Endothelial cell of umbilical vein (primary cell): ENCODE measurements around the gene ZNF684. TPM values are rescaled to one million over a fixed set of nuclear protein-coding genes. Genes with fewer than 3 reads are reported as not detected.

Source experiments
- BruUV-seq: library from RNA; stranded (reverse); fragments of 400-500 nt; replicated peaks from 2 replicates; lab custom pipeline; 2021; lab: Mats Ljungman, UMichigan
- CTCF ChIA-PET: fragments of 300-600, 350-600 bp; sonication (Branson Sonifier 250); formaldehyde crosslinking; loops from one replicate; lab custom pipeline; 2021; ENCODE audit warnings: antibody characterized with exemption, inconsistent platforms; lab: Charles Lee
- POLR2A ChIA-PET: fragments of 300-600, 350-600 bp; sonication (Branson Sonifier 250); formaldehyde crosslinking; loops from one replicate; lab custom pipeline; 2021; ENCODE audit warnings: antibody characterized with exemption, inconsistent platforms; lab: Charles Lee
- DNase-seq: peaks from one replicate; pipeline ENCODE4 v3.0.0-alpha.2; 2011; ENCODE audit warnings: low read depth, low spot score
- FAIRE-seq: peaks from 2 replicates; lab custom pipeline; 2011; peaks lifted over from hg19 to GRCh38; lab: Jason Lieb, UNC
- H2AFZ ChIP-seq: 2 replicates; pipeline ENCODE4 v1.6.0; 2012; ENCODE audit warnings: low read depth, low read length, control low read depth, inconsistent platforms
- H3K27ac ChIP-seq: 2 replicates; pipeline ENCODE4 v1.5.1; 2011; ENCODE audit warnings: low read depth, mild to moderate bottlenecking, control low read depth, low read length, moderate library complexity; ENCODE audit not compliant: insufficient read depth
- H3K27me3 ChIP-seq, 2 experiments: 2 replicates each; pipeline versions ENCODE4 v1.6.0 to v1.6.1; 2011; ENCODE audit warnings: low read length in 2 of 2, mixed read lengths in 1 of 2; ENCODE audit not compliant: control insufficient read depth in 2 of 2, insufficient read depth in 2 of 2
- H3K36me3 ChIP-seq, 2 experiments: 2 replicates in 1 of 2; 3 replicates in 1 of 2; pipeline ENCODE4 v1.5.1; 2011; ENCODE audit warnings: low read length in 2 of 2, mild to moderate bottlenecking in 1 of 2, moderate library complexity in 1 of 2; ENCODE audit not compliant: control insufficient read depth in 2 of 2, insufficient read depth in 2 of 2; ENCODE audit errors: extremely low read depth in 1 of 2
- H3K4me1 ChIP-seq: 3 replicates; pipeline ENCODE4 v1.5.1; 2011; ENCODE audit warnings: mild to moderate bottlenecking, low read length; ENCODE audit not compliant: control insufficient read depth, insufficient read depth; ENCODE audit errors: extremely low read depth
- H3K4me2 ChIP-seq: 2 replicates; pipeline ENCODE4 v1.6.1; 2011; ENCODE audit warnings: low read length, control low read depth, mixed read lengths; ENCODE audit not compliant: insufficient read depth
- H3K4me3 ChIP-seq, 3 experiments: fragments of 200-600 bp in 1 of 3; sonication (generic), shearing (Covaris generic) in 1 of 3; replicated peaks in 1 of 3; 2 replicates each; pipeline ENCODE4 v1.5.1; 2011 to 2016; ENCODE audit warnings: control low read depth in 3 of 3, low read length in 3 of 3, mild to moderate bottlenecking in 2 of 3, inconsistent platforms in 1 of 3, low read depth in 1 of 3, moderate library complexity in 1 of 3; ENCODE audit not compliant: insufficient read depth in 1 of 3
- H3K79me2 ChIP-seq: 2 replicates; pipeline ENCODE4 v1.6.0; 2012; ENCODE audit warnings: low read length, inconsistent platforms; ENCODE audit not compliant: control insufficient read depth, insufficient read depth
- H3K9ac ChIP-seq: replicated peaks from 2 replicates; pipeline ENCODE3; 2011; ENCODE audit warnings: low read length, control low read depth; ENCODE audit not compliant: insufficient read depth; ENCODE audit errors: extremely low read depth
- H3K9me1 ChIP-seq: replicated peaks from 3 replicates; pipeline ENCODE4 v1.6.0; 2011; ENCODE audit warnings: mild to moderate bottlenecking, low read length; ENCODE audit not compliant: control insufficient read depth, insufficient read depth; ENCODE audit errors: extremely low read depth
- H3K9me3 ChIP-seq: replicated peaks from 2 replicates; pipeline ENCODE4 v1.5.1; 2012; ENCODE audit warnings: low read length, inconsistent platforms; ENCODE audit not compliant: control insufficient read depth, insufficient read depth
- H4K20me1 ChIP-seq: replicated peaks from 2 replicates; pipeline ENCODE3; 2011; ENCODE audit warnings: mild to moderate bottlenecking, low read length; ENCODE audit not compliant: control insufficient read depth, insufficient read depth; ENCODE audit errors: extremely low read depth
- CTCF ChIP-seq, 2 donors: IDR thresholded peaks; 1 replicate in 1 of 2; 2 replicates in 1 of 2; pipeline ENCODE4 v1.5.1; 2011; ENCODE audit warnings: low read length in 2 of 2, mild to moderate bottlenecking in 2 of 2, moderate library complexity in 2 of 2, control low read depth in 1 of 2, inconsistent platforms in 1 of 2, low read depth in 1 of 2; ENCODE audit not compliant: insufficient read depth in 1 of 2; ENCODE audit errors: extremely low read depth in 1 of 2
- EZH2 ChIP-seq: IDR thresholded peaks from 2 replicates; pipeline ENCODE4 v1.6.1; 2012; ENCODE audit warnings: borderline replicate concordance, low read depth, mild to moderate bottlenecking, moderate library complexity, low read length, inconsistent platforms; ENCODE audit not compliant: severe bottlenecking
- FOS ChIP-seq: IDR thresholded peaks from 2 replicates; pipeline ENCODE4 v1.6.1; 2011; ENCODE audit warnings: mild to moderate bottlenecking, low read length, moderate library complexity, borderline replicate concordance; ENCODE audit not compliant: insufficient read depth
- GATA2 ChIP-seq: IDR thresholded peaks from 2 replicates; pipeline ENCODE4 v1.7.0; 2011; ENCODE audit warnings: low read depth, mild to moderate bottlenecking, moderate library complexity, mixed read lengths, low read length; ENCODE audit not compliant: insufficient read length, insufficient read depth
- JUN ChIP-seq: IDR thresholded peaks from 2 replicates; pipeline ENCODE4 v1.6.1; 2011; ENCODE audit warnings: borderline replicate concordance, low read depth; ENCODE audit not compliant: insufficient read length, insufficient read depth
- MYC ChIP-seq: IDR thresholded peaks from one replicate; pipeline ENCODE4 v1.6.1; 2011; ENCODE audit warnings: mild to moderate bottlenecking, low read depth, low read length
- POLR2A ChIP-seq: IDR thresholded peaks from 2 replicates; pipeline ENCODE4 v1.6.1; 2012; ENCODE audit warnings: low read depth, mild to moderate bottlenecking, control low read depth, low read length
- POLR2AphosphoS5 ChIP-seq: IDR thresholded peaks from 2 replicates; pipeline ENCODE4 v1.6.1; 2012; ENCODE audit warnings: low read depth, mild to moderate bottlenecking, control low read depth, low read length, moderate library complexity; ENCODE audit not compliant: insufficient read depth
- dilution Hi-C: fragments of 300-500 bp; cut with MboI; formaldehyde crosslinking; loops from one replicate; pipeline ENCODE4 v1.15.0; 2019; ENCODE audit warnings: low sequenced_read_pairs; ENCODE audit not compliant: extremely low pct_ligation_motif_present
- intact Hi-C: fragments of 100-400 bp; cut with micrococcal nuclease; formaldehyde crosslinking; loops from one replicate; pipeline ENCODE4 v1.10.0; 2022
- polyA plus RNA-seq, 4 experiments: library from polyadenylated mRNA; depleted of rRNA in 3 of 4; stranded (reverse) in 3 of 4; unstranded in 1 of 4; fragments of >200 nt; gene quantifications; 2 replicates each; pipeline versions ENCODE4 v1.2.1 to v1.2.3, GENCODE V29; 2011 to 2012; ENCODE audit warnings: missing spikeins in 1 of 4
- total RNA-seq: library from RNA; stranded (reverse); gene quantifications from 2 replicates; pipeline ENCODE4 v1.2.3, GENCODE V29; 2021
- TF ChIP-seq, protein P1 (sequence below): IDR thresholded peaks from 2 replicates; pipeline ENCODE4 v1.6.1; 2011; ENCODE audit not compliant: insufficient read depth, insufficient read length

The ZNF684 gene
- total and polyA plus RNA-seq, 2 donors (not counting 3 experiments of a cell fraction or from before 2014, with no cell fraction given) = 2.9 to 5.8 TPM

- no peaks in the 10 kb centered on the region for H4K20me1 ChIP-seq
- H3K9ac ChIP-seq = no peak overlapping the region
- no peaks in the 10 kb centered on the region for H3K4me1 ChIP-seq
- no peak overlapping the region for H3K27ac ChIP-seq
- H3K36me3 ChIP-seq = no peaks in the 10 kb centered on the region
- H2AFZ ChIP-seq = no peak overlapping the region
- no TSS peak for BruUV-seq
- no peak overlapping the region for H3K4me2 ChIP-seq
- intact Hi-C loops = no loop called here
- TF ChIP-seq GATA2 = no peak
- TF ChIP-seq POLR2AphosphoS5 = no peak
- no peak for TF ChIP-seq JUN
- TF ChIP-seq, protein P1, sequence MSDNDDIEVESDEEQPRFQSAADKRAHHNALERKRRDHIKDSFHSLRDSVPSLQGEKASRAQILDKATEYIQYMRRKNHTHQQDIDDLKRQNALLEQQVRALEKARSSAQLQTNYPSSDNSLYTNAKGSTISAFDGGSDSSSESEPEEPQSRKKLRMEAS = no peak
- TF ChIP-seq MYC = no peak
- TF ChIP-seq POLR2A = no peak
- TF ChIP-seq EZH2 = no peak
- TF ChIP-seq CTCF (IDR thresholded peaks at IDR 0.05; ENCODE audit: extremely low read depth in 1 of 2, insufficient read depth in 1 of 2, low read depth in 1 of 2, low read length in 2 of 2) = no peak
- TF ChIP-seq FOS = no peak
- no peak overlapping the region for H3K4me3 ChIP-seq
- FAIRE-seq (no peak), DNase-seq (no peak)
- peaks cover 3 to 4% of the 10 kb centered on the region in 2 experiments for H3K27me3 ChIP-seq
- POLR2A ChIA-PET = no interaction called here
- H3K79me2 ChIP-seq = no peaks in the 10 kb centered on the region
- dilution Hi-C loops = no loop called here
- CTCF ChIA-PET = no interaction called here
- no peaks in the 10 kb centered on the region for H3K9me3 ChIP-seq
- H3K9me1 ChIP-seq = no peaks in the 10 kb centered on the region
Measured at GRCh38 chr1:40564913-40565312, 33.5 kb downstream of the ZNF684 start.
